ENCODE results near the gene CPXM2.

GRCh38 chr10:123909866-123910265, 18.3 kb upstream of the CPXM2 start:
- TF ChIP-seq POLR2AphosphoS5 (IDR thresholded peaks at IDR 0.05; ENCODE audit: insufficient read depth in 1 of 2, low read depth in 1 of 2): no peak
- no peak for TF ChIP-seq POLR2A (IDR thresholded peaks at IDR 0.05)
